Bladder microvascular endothelial cell (primary cell): ENCODE measurements around the gene SSX4. TPM values are rescaled to one million over a fixed set of nuclear protein-coding genes. Genes with fewer than 3 reads are reported as not detected.

Source experiments
- total RNA-seq: library from RNA; depleted of rRNA; stranded (reverse); fragments of >200 nt; gene quantifications from 2 replicates; pipeline ENCODE4 v1.2.3, GENCODE V29; 2014

SSX4 gene
- total RNA-seq: not detected in 2 replicates

GRCh38 chrX:48383239-48383638 lies at the start of gene SSX4:
SSX4 (plus strand) TSS chrX:48383539; CDS start chrX:48384054, 515 bp downstream.

GRCh38 chrX:48356315-48357094 lies 26.8 kb upstream of the SSX4 start, which contains the start of gene SSX3:
SSX3 (minus strand) TSS chrX:48356703; CDS start chrX:48355249, 1,454 bp downstream.

GRCh38 chrX:48411860-48412259 lies 28.5 kb downstream of the SSX4 start, which contains the start of gene SSX4B:
SSX4B (minus strand) TSS chrX:48411960; CDS start chrX:48411372, 588 bp downstream.

Other genes with a start within 250 kb of the SSX4 start
- not detected in 2 replicates for gene SSX5, start 186.7 kb upstream of the SSX4 start, total RNA-seq
- gene SSX1, start 128.1 kb upstream of the SSX4 start, total RNA-seq: not detected in 2 replicates
- gene SSX3, start 26.8 kb upstream of the SSX4 start, total RNA-seq: not detected in 2 replicates
- gene SSX4B, start 28.4 kb downstream of the SSX4 start, total RNA-seq: not detected in 2 replicates
- gene SLC38A5, start 86.7 kb downstream of the SSX4 start, total RNA-seq: 9.1 and 21.2 TPM in 2 replicates
- gene FTSJ1, start 92.7 kb downstream of the SSX4 start, total RNA-seq: 34.3 and 39.9 TPM in 2 replicates
- gene PORCN, start 125.5 kb downstream of the SSX4 start, total RNA-seq: 3.2 and 10.3 TPM in 2 replicates
- gene EBP, start 138.3 kb downstream of the SSX4 start, total RNA-seq: 57.5 and 134 TPM in 2 replicates
- 4.5 and 11.1 TPM in 2 replicates for gene TBC1D25, start 156.2 kb downstream of the SSX4 start, total RNA-seq
- 104 and 354 TPM in 2 replicates for gene RBM3, start 190.9 kb downstream of the SSX4 start, total RNA-seq
- gene WDR13, start 214.0 kb downstream of the SSX4 start, total RNA-seq: 129 and 172 TPM in 2 replicates